ENCODE measurements around the gene TBC1D10B. TPM values are rescaled to one million over a fixed set of nuclear protein-coding genes. Genes with fewer than 3 reads are reported as not detected.

TBC1D10B gene, protein sequence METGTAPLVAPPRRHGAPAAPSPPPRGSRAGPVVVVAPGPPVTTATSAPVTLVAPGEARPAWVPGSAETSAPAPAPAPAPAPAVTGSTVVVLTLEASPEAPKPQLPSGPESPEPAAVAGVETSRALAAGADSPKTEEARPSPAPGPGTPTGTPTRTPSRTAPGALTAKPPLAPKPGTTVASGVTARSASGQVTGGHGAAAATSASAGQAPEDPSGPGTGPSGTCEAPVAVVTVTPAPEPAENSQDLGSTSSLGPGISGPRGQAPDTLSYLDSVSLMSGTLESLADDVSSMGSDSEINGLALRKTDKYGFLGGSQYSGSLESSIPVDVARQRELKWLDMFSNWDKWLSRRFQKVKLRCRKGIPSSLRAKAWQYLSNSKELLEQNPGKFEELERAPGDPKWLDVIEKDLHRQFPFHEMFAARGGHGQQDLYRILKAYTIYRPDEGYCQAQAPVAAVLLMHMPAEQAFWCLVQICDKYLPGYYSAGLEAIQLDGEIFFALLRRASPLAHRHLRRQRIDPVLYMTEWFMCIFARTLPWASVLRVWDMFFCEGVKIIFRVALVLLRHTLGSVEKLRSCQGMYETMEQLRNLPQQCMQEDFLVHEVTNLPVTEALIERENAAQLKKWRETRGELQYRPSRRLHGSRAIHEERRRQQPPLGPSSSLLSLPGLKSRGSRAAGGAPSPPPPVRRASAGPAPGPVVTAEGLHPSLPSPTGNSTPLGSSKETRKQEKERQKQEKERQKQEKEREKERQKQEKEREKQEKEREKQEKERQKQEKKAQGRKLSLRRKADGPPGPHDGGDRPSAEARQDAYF
- total RNA-seq = 10 to 100 TPM; 20.7 to 50.1 (median 29.9) TPM

DNA sequence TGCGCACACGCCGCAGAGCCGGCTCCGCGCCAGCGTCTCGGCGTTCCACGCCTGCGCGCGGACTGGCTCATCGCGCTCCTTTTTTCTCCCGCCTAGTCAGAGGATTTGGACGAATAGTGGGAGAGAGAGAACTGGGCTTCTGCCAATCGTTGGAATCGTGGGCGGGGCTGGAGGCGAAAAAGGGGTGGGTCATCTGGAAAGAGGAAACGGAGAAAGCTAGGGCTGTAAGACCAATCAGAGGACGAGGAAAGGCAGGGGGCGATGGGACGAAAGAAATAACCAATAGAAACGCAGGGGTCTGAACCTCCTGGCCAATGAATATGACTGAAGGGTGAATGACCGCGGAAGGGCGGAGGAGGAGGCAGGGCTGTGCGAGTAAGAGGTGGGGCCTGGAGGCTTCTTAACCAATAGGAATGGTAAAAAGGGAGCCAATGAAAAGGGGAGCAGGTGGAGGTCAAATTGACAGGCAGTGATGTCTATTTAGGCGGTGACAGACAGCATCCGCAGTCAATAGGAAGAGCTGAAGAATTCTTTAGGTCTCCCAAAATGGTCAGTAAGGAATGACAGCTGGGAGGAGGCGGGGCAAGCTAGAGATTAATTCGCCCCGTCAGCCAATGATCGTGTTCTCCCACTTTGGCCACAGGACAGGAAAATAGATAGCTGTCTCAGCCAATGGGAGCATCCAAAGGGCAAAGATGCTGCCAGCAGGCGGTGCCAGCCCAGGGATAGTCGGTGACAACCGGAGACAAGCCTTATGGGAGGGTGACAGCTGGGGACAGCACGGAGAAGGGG lies at the start of gene TBC1D10B:
TBC1D10B (minus strand) TSS at position 39 of the 792 bp plus-strand sequence. CDS start 311 bp downstream, outside the sequence.
- peak; percentile 99 to 100 for DNase-seq
- Histone ChIP-seq H3K36me3 (no peaks in the 10 kb centered on the region), H3K27me3 (no peaks in the 10 kb centered on the region), H3K4me1 (peaks cover 0 to 7% of the 10 kb centered on the region in 2 donors), H3K27ac (peak within 1 kb of the TSS; percentile 86 to 97), H3K4me3 (peak within 1 kb of the TSS; percentile 70 to 98), H3K9me3 (no peaks in the 10 kb centered on the region)
- intact Hi-C loops (cut with DNase I; ENCODE audit: low total_unique reads) = no loop called here
- TF ChIP-seq, protein P1, sequence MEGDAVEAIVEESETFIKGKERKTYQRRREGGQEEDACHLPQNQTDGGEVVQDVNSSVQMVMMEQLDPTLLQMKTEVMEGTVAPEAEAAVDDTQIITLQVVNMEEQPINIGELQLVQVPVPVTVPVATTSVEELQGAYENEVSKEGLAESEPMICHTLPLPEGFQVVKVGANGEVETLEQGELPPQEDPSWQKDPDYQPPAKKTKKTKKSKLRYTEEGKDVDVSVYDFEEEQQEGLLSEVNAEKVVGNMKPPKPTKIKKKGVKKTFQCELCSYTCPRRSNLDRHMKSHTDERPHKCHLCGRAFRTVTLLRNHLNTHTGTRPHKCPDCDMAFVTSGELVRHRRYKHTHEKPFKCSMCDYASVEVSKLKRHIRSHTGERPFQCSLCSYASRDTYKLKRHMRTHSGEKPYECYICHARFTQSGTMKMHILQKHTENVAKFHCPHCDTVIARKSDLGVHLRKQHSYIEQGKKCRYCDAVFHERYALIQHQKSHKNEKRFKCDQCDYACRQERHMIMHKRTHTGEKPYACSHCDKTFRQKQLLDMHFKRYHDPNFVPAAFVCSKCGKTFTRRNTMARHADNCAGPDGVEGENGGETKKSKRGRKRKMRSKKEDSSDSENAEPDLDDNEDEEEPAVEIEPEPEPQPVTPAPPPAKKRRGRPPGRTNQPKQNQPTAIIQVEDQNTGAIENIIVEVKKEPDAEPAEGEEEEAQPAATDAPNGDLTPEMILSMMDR (IDR thresholded peaks at IDR 0.05) = peak in 2 of 4 experiments; percentile 22 to 27
- TF ChIP-seq POLR2A (IDR thresholded peaks at IDR 0.05) = peak in 1 of 2 donors; percentile 87

DNA sequence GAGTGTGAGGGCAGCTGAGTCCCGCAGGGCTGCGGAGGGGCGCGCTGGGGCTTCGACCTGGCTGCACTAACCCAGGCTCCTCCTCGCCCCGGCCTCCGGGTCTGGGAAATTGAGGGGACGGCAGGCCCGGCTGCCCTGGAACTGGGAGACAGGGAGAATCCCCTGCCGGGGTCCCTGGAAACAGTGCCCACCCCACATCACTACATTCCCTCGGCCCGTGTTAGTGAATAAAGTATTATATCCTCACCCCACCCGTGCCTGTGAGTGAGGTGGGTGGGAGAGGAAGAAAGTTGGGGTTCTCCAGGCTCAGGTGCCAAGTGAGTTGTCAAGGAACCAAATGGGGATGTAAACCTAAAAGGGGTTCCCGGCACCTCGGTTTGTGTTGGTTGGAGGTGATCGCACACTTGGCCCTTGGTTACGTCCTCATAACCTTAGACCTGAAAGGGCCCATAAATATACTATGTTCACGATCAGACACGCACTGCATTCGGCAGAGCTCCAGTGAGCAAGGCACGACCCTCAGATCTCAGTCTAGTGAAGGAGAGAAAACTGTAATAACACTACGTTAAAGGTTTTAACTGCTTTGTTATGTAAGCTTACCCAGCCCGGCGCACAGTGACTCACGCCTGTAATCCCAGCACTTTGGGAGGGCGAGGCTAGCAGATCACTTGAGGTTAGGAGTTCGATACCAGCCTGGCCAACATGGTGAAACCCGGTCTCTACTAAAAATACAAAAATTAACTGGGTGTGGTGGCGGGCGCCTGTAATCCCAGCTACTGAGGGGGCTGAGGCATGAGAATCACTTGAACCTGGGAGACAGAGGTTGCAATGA lies 48.3 kb upstream of the TBC1D10B start:
- Histone ChIP-seq H3K4me3 (peak overlapping the region; percentile 34 to 50), H3K27ac (peak overlapping the region; percentile 55 to 68), H3K27me3 (no peaks in the 10 kb centered on the region), H3K9me3 (no peaks in the 10 kb centered on the region), H3K4me1 (no peaks in the 10 kb centered on the region), H3K36me3 (no peaks in the 10 kb centered on the region)
- no peak for DNase-seq
- intact Hi-C loops (cut with DNase I; ENCODE audit: low total_unique reads) = no loop called here
- no peak for TF ChIP-seq POLR2A (IDR thresholded peaks at IDR 0.05)
- TF ChIP-seq, protein P1 (IDR thresholded peaks at IDR 0.05) = no peak

DNA sequence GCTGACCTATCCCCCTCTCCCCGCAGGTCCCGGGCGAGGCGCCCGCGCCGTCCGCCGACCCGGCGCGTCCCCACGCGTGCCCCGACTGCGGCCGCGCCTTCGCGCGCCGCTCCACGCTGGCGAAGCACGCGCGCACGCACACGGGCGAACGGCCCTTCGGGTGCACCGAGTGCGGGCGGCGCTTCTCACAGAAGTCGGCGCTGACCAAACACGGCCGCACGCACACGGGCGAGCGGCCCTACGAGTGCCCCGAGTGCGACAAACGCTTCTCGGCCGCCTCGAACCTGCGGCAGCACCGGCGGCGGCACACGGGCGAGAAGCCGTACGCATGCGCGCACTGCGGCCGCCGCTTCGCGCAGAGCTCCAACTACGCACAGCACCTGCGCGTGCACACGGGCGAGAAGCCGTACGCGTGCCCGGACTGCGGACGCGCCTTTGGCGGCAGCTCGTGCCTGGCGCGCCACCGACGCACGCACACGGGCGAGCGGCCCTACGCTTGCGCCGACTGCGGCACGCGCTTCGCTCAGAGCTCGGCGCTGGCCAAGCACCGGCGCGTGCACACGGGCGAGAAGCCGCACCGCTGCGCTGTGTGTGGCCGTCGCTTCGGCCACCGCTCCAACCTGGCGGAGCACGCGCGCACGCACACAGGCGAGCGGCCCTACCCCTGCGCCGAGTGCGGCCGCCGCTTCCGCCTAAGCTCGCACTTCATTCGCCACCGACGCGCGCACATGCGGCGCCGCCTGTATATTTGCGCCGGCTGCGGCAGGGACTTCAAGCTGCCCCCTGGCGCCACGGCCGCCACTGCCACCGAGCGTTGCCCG lies 47.4 kb upstream of the TBC1D10B start:
- Histone ChIP-seq H3K36me3 (no peaks in the 10 kb centered on the region), H3K27ac (peak overlapping the region; percentile 55 to 68), H3K27me3 (no peaks in the 10 kb centered on the region), H3K4me1 (no peaks in the 10 kb centered on the region), H3K4me3 (peak overlapping the region; percentile 34 to 50), H3K9me3 (no peaks in the 10 kb centered on the region)
- DNase-seq = peak; percentile 63 to 76
- TF ChIP-seq POLR2A (IDR thresholded peaks at IDR 0.05) = no peak
- TF ChIP-seq, protein P1 (IDR thresholded peaks at IDR 0.05) = peak in 1 of 4 experiments; percentile 10
- intact Hi-C loops (cut with DNase I; ENCODE audit: low total_unique reads) = no loop called here

Measured in uterus (tissue), 4 donors.